COLO668 (cell line): ENCODE results near the gene TSEN15.

Source experiments
- DNase-seq: peaks from one replicate; lab custom pipeline; 2025; ENCODE audit not compliant: unreplicated experiment; lab: John Stamatoyannopoulos, UW

The TSEN15 gene

GRCh38 chr1:184051485-184052193 is at the start of gene TSEN15:
TSS of gene TSEN15 (plus strand) at chr1:184051730. CDS start at chr1:184051756, 26 bp downstream.
- DNase-seq, result peak; percentile 93

GRCh38 chr1:184002071-184002470 is 49.5 kb upstream of the TSEN15 start:
- no peak for DNase-seq

GRCh38 chr1:184004935-184005334 is 46.6 kb upstream of the TSEN15 start:
- no peak for DNase-seq

GRCh38 chr1:184005506-184005905 is 46.0 kb upstream of the TSEN15 start:
- DNase-seq, result no peak

- no peak for DNase-seq
These were observed 40.7 kb upstream of the TSEN15 start for GRCh38 chr1:184010788-184011187.

- no peak for DNase-seq
These were observed 39.3 kb upstream of the TSEN15 start for GRCh38 chr1:184012187-184012586.

GRCh38 chr1:184014271-184014670 is 37.3 kb upstream of the TSEN15 start:
- DNase-seq, result no peak

- DNase-seq, result no peak
These were observed 35.4 kb upstream of the TSEN15 start for GRCh38 chr1:184016169-184016568.

GRCh38 chr1:184017306-184017705 is 34.2 kb upstream of the TSEN15 start:
- no peak for DNase-seq

GRCh38 chr1:184018622-184019021 is 32.9 kb upstream of the TSEN15 start:
- DNase-seq, result no peak

- DNase-seq, result no peak
These were observed 32.5 kb upstream of the TSEN15 start for GRCh38 chr1:184019069-184019468.

- DNase-seq, result no peak
These were observed 32.0 kb upstream of the TSEN15 start for GRCh38 chr1:184019506-184019905.

- no peak for DNase-seq
These were observed 31.2 kb upstream of the TSEN15 start for GRCh38 chr1:184020328-184020727.

- DNase-seq, result no peak
These were observed 30.7 kb upstream of the TSEN15 start for GRCh38 chr1:184020855-184021254.

- no peak for DNase-seq
These were observed 29.8 kb upstream of the TSEN15 start for GRCh38 chr1:184021728-184022127.

- DNase-seq, result no peak
These were observed 28.9 kb upstream of the TSEN15 start for GRCh38 chr1:184022668-184023067.

GRCh38 chr1:184023171-184023570 is 28.4 kb upstream of the TSEN15 start:
- DNase-seq, result no peak

- peak; percentile 29 for DNase-seq
These were observed 26.3 kb upstream of the TSEN15 start for GRCh38 chr1:184025242-184025675.

- no peak for DNase-seq
These were observed 23.5 kb upstream of the TSEN15 start for GRCh38 chr1:184027826-184028695.

- DNase-seq, result peak; percentile 39
These were observed 22.5 kb upstream of the TSEN15 start for GRCh38 chr1:184028854-184029623.

- no peak for DNase-seq
These were observed 21.0 kb upstream of the TSEN15 start for GRCh38 chr1:184030433-184031091.
